Thyroid gland (tissue), 4 donors: ENCODE measurements around the gene MRPS14. TPM values are rescaled to one million over a fixed set of nuclear protein-coding genes. Genes with fewer than 3 reads are reported as not detected.
"Not testable (repeated sequence)": the region's sequence is repeated elsewhere in the genome, so short reads cannot be mapped to it uniquely, and the experiment has no call there.

Experiments used
- DNase-seq, 2 donors: peaks; one replicate each; pipeline ENCODE4 v3.0.0-alpha.2; 2019
- H3K27ac ChIP-seq, 3 donors: fragments of 200-600 bp; sonication (generic); 1 replicate in 2 of 3; 2 replicates in 1 of 3; pipeline ENCODE4 v1.5.1; 2016 to 2019; ENCODE audit warnings: mild to moderate bottlenecking in 1 of 3, moderate library complexity in 1 of 3
- H3K27me3 ChIP-seq: fragments of 200-600 bp; sonication (generic); one replicate; pipeline ENCODE4 v1.5.1; 2019
- H3K36me3 ChIP-seq, 2 donors: fragments of 200-600 bp; sonication (generic); one replicate each; pipeline ENCODE4 v1.5.1; 2016 to 2019
- H3K4me1 ChIP-seq, 2 donors: fragments of 200-600 bp; sonication (generic); one replicate each; pipeline ENCODE4 v1.5.1; 2017 to 2019
- H3K4me3 ChIP-seq, 3 donors: fragments of 200-600 bp; sonication (generic); replicated peaks in 1 of 3; 1 replicate in 2 of 3; 2 replicates in 1 of 3; pipeline ENCODE4 v1.5.1; 2016; ENCODE audit warnings: mild to moderate bottlenecking in 1 of 3
- H3K9me3 ChIP-seq: fragments of 200-600 bp; sonication (generic); one replicate; pipeline ENCODE4 v1.5.1; 2017
- CTCF ChIP-seq, 6 experiments: fragments of 200-600 bp in 3 of 6; fragments of 450-650 bp in 3 of 6; sonication (generic) in 3 of 6; IDR thresholded peaks; one replicate each; pipeline ENCODE4 v1.5.1; 2016 to 2019; ENCODE audit warnings: antibody characterized with exemption in 6 of 6, mild to moderate bottlenecking in 2 of 6, inconsistent platforms in 1 of 6, moderate library complexity in 1 of 6
- POLR2A ChIP-seq, 2 donors: fragments of 450-650 bp; IDR thresholded peaks; one replicate each; pipeline ENCODE4 v1.6.1; 2017; ENCODE audit warnings: antibody characterized with exemption in 2 of 2, mild to moderate bottlenecking in 2 of 2, moderate library complexity in 1 of 2
- WGBS, 2 donors: methylation state at CpG; one replicate each; pipeline ENCODE4 v1.1.5; 2017; 5-methylcytosine and 5-hydroxymethylcytosine counted together
- intact Hi-C: fragments of 100-400 bp; cut with DNase I; formaldehyde crosslinking; loops from one replicate; pipeline ENCODE4 v1.15.1; 2023
- total RNA-seq, 4 donors: library from RNA; depleted of rRNA; stranded (reverse); fragments of >200 nt; gene quantifications; one replicate each; pipeline ENCODE4 v1.2.3, GENCODE V29; 2016

MRPS14 gene
- total RNA-seq, 4 donors from 2014 or later = 30.6 to 43.8 (median 38.4) TPM

GRCh38 chr1:175045519-175045918 lies 22.3 kb upstream of the MRPS14 start:
- no peaks in the 10 kb centered on the region for H3K27me3 ChIP-seq
- H3K4me3 ChIP-seq = no peak overlapping the region
- 95 to 98% methylated on average over 32 of the region's 32 CpGs for WGBS, 2 donors
- no peaks in the 10 kb centered on the region for H3K4me1 ChIP-seq
- TF ChIP-seq POLR2A (IDR thresholded peaks at IDR 0.05) (no peak), CTCF (IDR thresholded peaks at IDR 0.05) (no peak)
- no peaks in the 10 kb centered on the region for H3K36me3 ChIP-seq
- no peak overlapping the region for H3K27ac ChIP-seq
- no peak for DNase-seq
- intact Hi-C loops = no loop called here
- H3K9me3 ChIP-seq = no peaks in the 10 kb centered on the region

GRCh38 chr1:175045097-175045496 lies 21.9 kb upstream of the MRPS14 start:
- WGBS, 2 donors = 95% methylated on average over 12 to 16 of the region's 19 CpGs
- Histone ChIP-seq H3K27me3 (no peaks in the 10 kb centered on the region), H3K4me3 (no peak overlapping the region), H3K27ac (no peak overlapping the region), H3K9me3 (no peaks in the 10 kb centered on the region), H3K36me3 (no peaks in the 10 kb centered on the region), H3K4me1 (no peaks in the 10 kb centered on the region)
- TF ChIP-seq POLR2A (IDR thresholded peaks at IDR 0.05) (no peak), CTCF (IDR thresholded peaks at IDR 0.05) (no peak)
- intact Hi-C loops = no loop called here
- no peak for DNase-seq

GRCh38 chr1:175044591-175044990 lies 21.4 kb upstream of the MRPS14 start:
- H3K27me3 ChIP-seq, DNase-seq, H3K4me3 ChIP-seq, H3K27ac ChIP-seq, H3K9me3 ChIP-seq, H3K4me1 ChIP-seq, intact Hi-C loops, H3K36me3 ChIP-seq: not testable (repeated sequence)
- 87 to 92% methylated on average over 18 of the region's 18 CpGs for WGBS, 2 donors

GRCh38 chr1:175043824-175044223 lies 20.6 kb upstream of the MRPS14 start:
- Histone ChIP-seq H3K36me3 (no peaks in the 10 kb centered on the region), H3K9me3 (no peaks in the 10 kb centered on the region), H3K27ac (no peak overlapping the region), H3K27me3 (no peaks in the 10 kb centered on the region), H3K4me1 (no peaks in the 10 kb centered on the region), H3K4me3 (no peak overlapping the region)
- intact Hi-C loops = no loop called here
- TF ChIP-seq POLR2A (IDR thresholded peaks at IDR 0.05) (no peak), CTCF (IDR thresholded peaks at IDR 0.05) (no peak)
- DNase-seq = no peak
- 62 to 64% methylated on average over 16 to 19 of the region's 19 CpGs for WGBS, 2 donors

GRCh38 chr1:175042650-175043049 lies 19.4 kb upstream of the MRPS14 start:
- no peak for DNase-seq
- intact Hi-C loops = no loop called here
- TF ChIP-seq POLR2A (IDR thresholded peaks at IDR 0.05) = no peak
- TF ChIP-seq CTCF (IDR thresholded peaks at IDR 0.05) = no peak
- Histone ChIP-seq H3K4me3 (no peak overlapping the region), H3K9me3 (no peaks in the 10 kb centered on the region), H3K27me3 (no peaks in the 10 kb centered on the region), H3K36me3 (no peaks in the 10 kb centered on the region), H3K4me1 (no peaks in the 10 kb centered on the region), H3K27ac (no peak overlapping the region)
- WGBS, 2 donors = 74 to 75% methylated on average over 3 of the region's 3 CpGs

- intact Hi-C loops = no loop called here
- 72 to 85% methylated on average over 4 of the region's 4 CpGs for WGBS, 2 donors
Measured at GRCh38 chr1:175040324-175040879, 17.2 kb upstream of the MRPS14 start.

More at GRCh38 chr1:175040324-175040879, 17.2 kb upstream of the MRPS14 start:
- H3K27ac ChIP-seq = no peak overlapping the region
- H3K4me3 ChIP-seq = no peak overlapping the region
- no peaks in the 10 kb centered on the region for H3K4me1 ChIP-seq
- no peaks in the 10 kb centered on the region for H3K36me3 ChIP-seq
- DNase-seq = no peak
- no peaks in the 10 kb centered on the region for H3K9me3 ChIP-seq
- TF ChIP-seq CTCF (IDR thresholded peaks at IDR 0.05) (no peak), POLR2A (IDR thresholded peaks at IDR 0.05) (no peak)
- no peaks in the 10 kb centered on the region for H3K27me3 ChIP-seq
